Upper lobe of right lung (tissue), 1 donor: ENCODE measurements around the gene FAM227A. TPM values are rescaled to one million over a fixed set of nuclear protein-coding genes. Genes with fewer than 3 reads are reported as not detected.

Experiments
- ATAC-seq: fragments of 200-7000 bp; cut with Tn5 transposase; one replicate; pipeline ENCODE4 v1.9.1; 2020; ENCODE audit warnings: mild to moderate bottlenecking, moderate library complexity
- DNase-seq: peaks from one replicate; pipeline ENCODE4 v3.0.0-alpha.2; 2020
- H3K27ac ChIP-seq: fragments of 200-600 bp; one replicate; pipeline ENCODE4 v1.8.0; 2022
- H3K27me3 ChIP-seq: fragments of 200-600 bp; one replicate; pipeline ENCODE4 v1.8.0; 2022; ENCODE audit warnings: mild to moderate bottlenecking
- H3K36me3 ChIP-seq: fragments of 200-600 bp; one replicate; pipeline ENCODE4 v1.8.0; 2022
- H3K4me1 ChIP-seq: fragments of 200-600 bp; one replicate; pipeline ENCODE4 v1.8.0; 2022
- H3K4me3 ChIP-seq: fragments of 200-600 bp; one replicate; pipeline ENCODE4 v1.8.0; 2022; ENCODE audit warnings: mild to moderate bottlenecking
- H3K9me3 ChIP-seq: fragments of 200-600 bp; one replicate; pipeline ENCODE4 v1.8.0; 2022
- intact Hi-C: fragments of 100-400 bp; cut with DNase I; formaldehyde crosslinking; loops from one replicate; pipeline ENCODE4 v1.11.0; 2022
- long read RNA-seq: library from polyadenylated mRNA; unstranded; transcript quantifications from one replicate; pipeline ENCODE4 v2.0.0, GENCODE V29; 2021
- total RNA-seq: library from RNA; stranded (reverse); fragmentation: NEBNext Ultra II Directional; extraction: Animal tissue kit (Norgen Biotek cat#: 25700); gene quantifications from one replicate; pipeline ENCODE4 v1.2.1, GENCODE V29; 2021
- TF ChIP-seq, protein P1 (sequence below): fragments of 200-600 bp; IDR thresholded peaks from one replicate; pipeline ENCODE4 v1.8.0; 2022; ENCODE audit warnings: antibody characterized with exemption
- donor health status: DM: no; HTN: yes; CAD: no; lungs with severe emphysema.

FAM227A gene
- 0.98 TPM for total RNA-seq
- long read RNA-seq, result 0 reads

DNA sequence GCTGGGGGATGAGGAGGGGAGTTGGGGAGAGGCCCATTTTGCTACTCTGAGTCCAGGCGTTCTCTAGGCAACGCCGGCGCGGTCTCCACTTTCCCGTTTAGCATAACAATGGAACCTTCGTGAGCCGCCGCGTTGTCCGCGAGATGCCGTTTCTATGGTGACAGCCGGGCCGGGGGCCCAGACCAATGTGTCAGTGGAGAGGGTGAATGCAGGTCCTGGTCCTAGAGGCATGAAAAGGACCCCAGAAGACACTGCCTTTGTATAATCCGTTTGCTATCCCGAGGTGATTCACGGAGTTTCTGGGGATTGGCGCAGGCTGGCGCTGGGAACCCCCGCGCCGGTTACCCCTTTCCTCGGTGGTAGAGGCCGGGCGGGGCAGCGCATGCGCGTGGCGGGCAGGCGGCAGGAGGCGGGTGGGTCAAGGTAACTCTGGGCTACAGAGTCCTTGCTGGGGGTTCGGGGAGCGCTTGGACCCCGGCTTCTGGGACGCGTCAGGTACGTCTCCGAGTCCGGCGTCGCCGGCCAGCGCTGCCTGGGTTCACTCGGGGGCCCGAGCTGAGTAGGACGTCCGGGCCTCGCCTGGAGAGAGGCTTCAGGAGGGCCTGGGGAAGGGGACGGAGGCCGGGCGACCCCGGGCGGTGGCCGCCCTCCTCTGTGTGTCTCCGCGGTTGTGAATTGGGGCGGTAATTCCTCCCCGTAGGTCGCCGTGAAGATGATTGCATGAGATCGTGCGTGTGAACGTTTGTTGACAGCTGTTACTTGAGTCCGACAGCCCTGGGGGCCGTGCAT, at the start of gene FAM227A, which contains the start of gene CBY1:
Gene FAM227A (minus strand): TSS at position 137 of the 789 bp plus-strand sequence. CDS start 6,224 bp downstream, outside the sequence.
Gene CBY1 (plus strand): TSS at position 383 of the 789 bp plus-strand sequence. CDS start 11,417 bp downstream, outside the sequence.
- Histone ChIP-seq H3K27me3 (no peaks in the 10 kb centered on the region), H3K27ac (peak within 1 kb of the TSS; percentile 98), H3K4me1 (peaks cover 11% of the 10 kb centered on the region), H3K4me3 (peak within 1 kb of the TSS; percentile 95), H3K36me3 (peaks cover 6% of the 10 kb centered on the region), H3K9me3 (no peaks in the 10 kb centered on the region)
- peak; percentile 96 for ATAC-seq
- TF ChIP-seq, protein P1, sequence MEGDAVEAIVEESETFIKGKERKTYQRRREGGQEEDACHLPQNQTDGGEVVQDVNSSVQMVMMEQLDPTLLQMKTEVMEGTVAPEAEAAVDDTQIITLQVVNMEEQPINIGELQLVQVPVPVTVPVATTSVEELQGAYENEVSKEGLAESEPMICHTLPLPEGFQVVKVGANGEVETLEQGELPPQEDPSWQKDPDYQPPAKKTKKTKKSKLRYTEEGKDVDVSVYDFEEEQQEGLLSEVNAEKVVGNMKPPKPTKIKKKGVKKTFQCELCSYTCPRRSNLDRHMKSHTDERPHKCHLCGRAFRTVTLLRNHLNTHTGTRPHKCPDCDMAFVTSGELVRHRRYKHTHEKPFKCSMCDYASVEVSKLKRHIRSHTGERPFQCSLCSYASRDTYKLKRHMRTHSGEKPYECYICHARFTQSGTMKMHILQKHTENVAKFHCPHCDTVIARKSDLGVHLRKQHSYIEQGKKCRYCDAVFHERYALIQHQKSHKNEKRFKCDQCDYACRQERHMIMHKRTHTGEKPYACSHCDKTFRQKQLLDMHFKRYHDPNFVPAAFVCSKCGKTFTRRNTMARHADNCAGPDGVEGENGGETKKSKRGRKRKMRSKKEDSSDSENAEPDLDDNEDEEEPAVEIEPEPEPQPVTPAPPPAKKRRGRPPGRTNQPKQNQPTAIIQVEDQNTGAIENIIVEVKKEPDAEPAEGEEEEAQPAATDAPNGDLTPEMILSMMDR, result no peak
- DNase-seq, result peak; percentile 95
- intact Hi-C loops, result no loop called here

DNA sequence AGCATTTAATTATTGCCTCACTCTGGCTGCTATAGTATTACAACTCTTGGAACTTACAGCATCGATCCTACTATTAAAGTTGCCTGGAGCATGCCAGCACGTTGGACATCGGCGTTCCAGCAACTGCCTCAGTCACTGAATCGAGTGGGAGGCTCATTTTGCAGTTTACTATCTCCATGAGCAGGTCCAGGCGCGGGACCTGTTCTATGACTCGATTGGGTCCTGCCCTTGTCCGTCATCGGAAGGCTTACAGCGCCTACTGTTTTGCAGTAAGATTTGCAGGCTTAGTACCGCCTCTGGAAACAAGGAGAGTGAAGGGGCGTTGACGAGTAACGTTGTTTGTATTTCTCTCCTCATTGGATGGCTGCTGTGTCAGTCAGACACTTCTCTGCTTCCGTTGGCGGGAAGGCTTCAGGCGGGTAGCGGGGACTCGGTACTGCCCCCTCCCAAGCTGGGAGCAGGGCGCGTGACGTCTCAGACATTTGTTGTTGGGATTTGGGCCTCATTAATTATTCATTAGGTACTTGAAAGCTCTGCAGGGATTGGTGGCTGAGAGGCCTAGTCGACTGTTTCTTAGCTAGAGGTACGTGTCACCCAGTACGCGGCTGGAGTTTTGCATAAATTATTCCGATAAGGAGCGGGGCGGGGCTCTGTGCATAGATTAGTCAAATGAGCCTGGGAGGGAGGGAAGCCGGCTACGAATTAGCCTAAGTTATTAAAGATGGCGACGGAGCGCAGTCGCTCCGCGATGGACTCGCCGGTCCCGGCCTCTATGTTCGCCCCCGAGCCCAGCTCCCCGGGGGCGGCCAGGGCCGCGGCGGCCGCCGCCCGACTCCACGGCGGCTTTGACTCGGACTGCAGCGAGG, 49.3 kb upstream of the FAM227A start, which contains the start of gene GTPBP1:
Gene GTPBP1 (plus strand): TSS at position 710 of the 866 bp plus-strand sequence. CDS start 12 bp downstream, at position 722.
- intact Hi-C loops, result no loop called here
- TF ChIP-seq, protein P1, result peak; percentile 32
- peak; percentile 98 for DNase-seq
- H3K27ac ChIP-seq, result peak within 1 kb of the TSS; percentile 95
- H3K4me3 ChIP-seq, result peak within 1 kb of the TSS; percentile 84
- H3K9me3 ChIP-seq, result no peaks in the 10 kb centered on the region
- peak; percentile 90 for ATAC-seq
- peaks cover 11% of the 10 kb centered on the region for H3K36me3 ChIP-seq
- H3K27me3 ChIP-seq, result no peaks in the 10 kb centered on the region
- peaks cover 27% of the 10 kb centered on the region for H3K4me1 ChIP-seq

DNA sequence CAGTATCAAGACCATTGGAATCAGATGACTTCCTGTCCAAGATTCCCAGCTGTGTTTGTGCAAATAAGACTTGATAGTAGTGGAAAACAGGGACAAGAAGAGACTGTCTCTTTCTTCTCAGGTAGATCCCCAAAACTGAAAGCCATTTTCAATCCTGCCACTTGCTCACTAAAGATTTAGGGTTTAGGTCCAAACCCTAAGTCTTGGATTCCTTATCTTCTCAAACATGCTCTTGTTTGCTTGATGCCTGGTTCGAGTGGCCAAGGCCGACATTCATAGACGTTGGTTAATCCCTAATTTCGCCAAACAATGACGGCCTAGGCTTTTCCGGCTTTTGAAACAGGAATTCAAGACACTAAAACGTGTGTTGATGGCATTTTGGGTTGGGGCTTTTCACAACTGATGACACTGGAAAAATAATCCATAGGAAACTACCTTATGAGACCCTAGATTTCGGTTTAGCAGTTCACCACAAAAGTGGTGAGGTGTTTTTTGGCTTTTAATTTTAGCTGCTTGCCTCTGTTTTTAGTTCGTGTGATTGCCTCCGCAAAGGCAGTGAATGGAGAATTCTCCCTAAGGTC, 48.6 kb upstream of the FAM227A start:
- Histone ChIP-seq H3K9me3 (no peaks in the 10 kb centered on the region), H3K4me3 (peak overlapping the region; percentile 34), H3K36me3 (peaks cover 4% of the 10 kb centered on the region), H3K27ac (peak overlapping the region; percentile 45), H3K4me1 (peaks cover 27% of the 10 kb centered on the region), H3K27me3 (no peaks in the 10 kb centered on the region)
- no peak for ATAC-seq
- DNase-seq, result no peak
- intact Hi-C loops, result no loop called here
- TF ChIP-seq, protein P1, result no peak

DNA sequence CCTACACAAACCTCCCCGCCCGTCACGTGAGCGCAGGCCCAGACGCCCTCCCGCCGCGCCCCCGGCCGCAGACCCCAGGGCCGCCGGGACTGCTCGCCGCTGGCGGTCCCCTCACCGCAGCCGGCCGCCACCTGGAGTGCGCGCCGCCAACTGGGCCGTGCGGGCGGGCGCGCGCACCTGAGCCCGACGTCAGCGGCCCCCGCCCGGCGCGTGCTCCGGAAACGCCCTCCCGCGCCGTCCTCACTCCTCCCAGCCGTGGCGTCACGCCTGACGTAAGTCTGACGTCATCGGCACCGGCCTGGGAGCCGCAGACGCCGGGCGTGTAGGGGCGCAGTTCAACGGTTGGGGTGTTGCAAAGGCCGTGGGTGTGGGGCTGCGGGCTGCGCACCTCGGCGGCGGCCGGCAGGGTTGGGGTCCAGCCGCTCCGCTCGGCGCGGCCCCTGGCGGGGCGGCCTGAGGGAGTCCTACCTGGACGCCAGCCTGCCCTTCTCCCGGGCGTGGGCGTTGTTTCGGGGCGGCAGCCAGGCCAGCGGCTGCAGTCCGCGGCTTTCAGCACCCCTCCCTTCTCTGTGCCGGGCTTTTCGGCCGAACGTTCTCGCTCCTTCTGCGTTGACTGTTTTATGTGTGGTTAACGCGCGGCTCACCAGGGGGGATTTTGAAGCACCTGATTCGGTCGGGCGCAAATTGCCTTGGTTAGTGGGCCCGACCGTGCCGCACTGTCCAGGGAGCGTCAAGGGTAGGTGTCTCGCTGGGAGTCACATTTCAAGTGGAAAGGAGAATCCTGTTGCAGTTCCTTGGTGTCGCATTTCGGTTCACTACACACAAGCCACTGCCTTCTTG, 44.8 kb upstream of the FAM227A start, which contains the start of gene JOSD1:
Gene JOSD1 (minus strand): TSS at position 155 of the 840 bp plus-strand sequence. CDS start 956 bp downstream, outside the sequence.
- Histone ChIP-seq H3K4me1 (peaks cover 45% of the 10 kb centered on the region), H3K27me3 (no peaks in the 10 kb centered on the region), H3K27ac (peak within 1 kb of the TSS; percentile 95), H3K4me3 (peak within 1 kb of the TSS; percentile 82), H3K9me3 (no peaks in the 10 kb centered on the region), H3K36me3 (no peaks in the 10 kb centered on the region)
- ATAC-seq (peak; percentile 77), DNase-seq (peak; percentile 98)
- TF ChIP-seq, protein P1, result no peak
- intact Hi-C loops, result no loop called here
